NCI-H1436 treated with DMSO at 0.1 percent for 48 hours (cell line): ENCODE measurements around the gene SLC9A9.
"Not testable (repeated sequence)": the region's sequence is repeated elsewhere in the genome, so short reads cannot be mapped to it uniquely, and the experiment has no call there.

Experiments
- DNase-seq: peaks from one replicate; lab custom pipeline; 2025; lab: John Stamatoyannopoulos, UW

Gene SLC9A9

DNA sequence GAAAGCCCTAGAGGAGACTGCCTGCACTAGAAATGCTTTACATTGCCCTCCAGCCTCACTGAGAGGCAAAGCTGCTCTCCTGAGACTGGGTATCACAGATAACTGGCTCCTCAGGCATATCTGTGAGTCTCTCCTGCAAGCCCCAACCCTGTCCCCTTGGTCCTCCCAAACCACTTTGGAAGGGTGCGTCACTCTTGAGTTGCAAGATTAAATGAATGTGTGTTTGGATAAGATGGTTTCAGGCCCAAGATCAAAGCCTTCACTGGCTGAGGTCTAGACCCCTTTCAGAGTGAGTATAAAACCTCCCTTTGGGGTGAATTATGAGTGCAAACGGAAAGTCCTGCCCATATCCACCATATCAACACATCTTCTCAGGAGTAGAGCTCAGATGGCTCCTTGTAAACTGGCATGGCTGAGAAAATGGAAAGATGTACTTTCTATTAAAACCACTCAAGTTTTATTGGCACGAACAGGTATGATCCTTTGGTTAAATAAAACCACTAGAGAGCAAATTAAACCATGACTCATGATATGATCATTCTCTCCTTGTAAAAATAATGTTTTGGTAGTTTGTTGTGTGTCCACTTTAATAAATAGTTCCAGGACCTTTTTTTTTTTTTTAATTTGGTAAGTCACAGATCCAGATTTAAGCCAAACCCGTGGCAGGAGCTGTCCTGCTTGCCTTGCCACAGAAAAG, 564.7 kb downstream of the SLC9A9 start:
- DNase-seq: no peak

- DNase-seq: no peak
Measured at GRCh38 chr3:143280984-143281383, 567.3 kb downstream of the SLC9A9 start.

- not testable (repeated sequence) for DNase-seq
Measured at GRCh38 chr3:143279567-143279966, 568.7 kb downstream of the SLC9A9 start.

GRCh38 chr3:143278721-143279120, 569.5 kb downstream of the SLC9A9 start:
- DNase-seq: no peak

GRCh38 chr3:143277531-143277930, 570.7 kb downstream of the SLC9A9 start:
- no peak for DNase-seq

GRCh38 chr3:143276592-143276991, 571.7 kb downstream of the SLC9A9 start:
- no peak for DNase-seq

DNA sequence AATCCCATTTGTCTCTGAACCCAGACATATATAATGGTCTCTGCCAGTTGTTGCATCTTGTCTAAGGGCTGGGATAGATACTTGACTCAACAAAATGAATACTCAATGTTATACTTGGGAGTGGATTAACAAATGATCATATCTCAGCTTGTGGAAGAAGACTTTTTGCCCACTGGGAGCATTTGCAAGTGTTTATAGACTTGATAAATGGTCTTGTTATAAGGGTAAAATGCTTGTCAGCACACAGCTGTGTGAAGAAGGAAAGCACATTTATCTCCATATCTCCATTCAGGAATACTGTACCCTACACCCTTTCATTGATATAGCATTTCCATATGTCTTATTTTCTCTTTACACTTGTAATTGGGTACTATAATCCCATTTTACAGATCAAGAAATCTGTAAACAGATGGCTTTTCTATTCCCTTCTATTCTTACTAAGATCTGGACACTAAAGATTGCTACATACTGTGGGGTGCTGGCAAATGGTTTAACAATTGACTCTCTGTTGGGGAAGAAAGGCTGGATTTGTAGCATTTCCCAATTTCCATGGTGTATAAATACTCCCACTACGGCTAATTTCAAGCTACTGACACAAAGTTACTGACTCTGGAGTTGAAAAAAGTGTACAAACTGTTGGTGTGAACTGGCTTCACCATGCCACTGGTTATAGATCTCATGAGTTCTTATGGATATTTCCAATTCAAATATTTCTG, 574.1 kb downstream of the SLC9A9 start:
- DNase-seq: no peak

DNA sequence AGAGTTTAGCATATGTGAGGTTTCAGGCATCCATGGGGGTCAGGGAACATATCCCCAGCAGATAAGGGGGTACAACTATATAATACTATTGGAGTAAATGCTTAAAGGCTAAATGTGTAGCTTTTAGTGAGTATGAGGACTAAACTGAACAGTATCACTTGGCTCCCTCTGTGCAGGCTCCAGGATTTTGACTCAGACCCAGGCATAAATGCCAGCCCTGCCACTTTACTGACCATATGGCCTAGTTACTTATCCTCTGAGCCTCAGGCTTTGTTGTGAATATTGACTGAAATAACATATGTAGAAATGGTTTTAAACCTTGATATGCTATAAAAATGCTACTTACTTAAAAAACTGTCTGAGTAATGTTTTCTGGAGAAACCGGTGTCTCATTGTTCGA, 577.1 kb downstream of the SLC9A9 start:
- DNase-seq: no peak

DNA sequence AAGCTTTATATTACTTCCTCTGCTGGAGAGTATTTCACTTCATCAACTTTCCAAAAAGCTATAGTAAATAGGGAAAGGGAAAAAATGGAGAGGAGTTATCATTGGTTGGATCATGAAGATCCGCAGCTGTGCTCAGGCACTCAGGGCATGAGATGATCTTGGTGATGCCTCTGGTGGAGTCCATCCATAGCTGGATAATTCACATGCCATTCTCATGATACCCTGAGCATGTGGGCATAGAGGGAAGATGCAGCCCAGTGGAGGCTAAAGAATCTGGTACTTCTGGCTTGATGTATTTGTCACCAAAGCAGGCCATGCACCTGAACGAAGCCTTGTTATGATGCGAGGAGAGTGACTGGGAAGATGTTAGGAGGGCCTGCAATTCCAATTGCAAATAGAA, 578.5 kb downstream of the SLC9A9 start:
- DNase-seq: no peak

GRCh38 chr3:143267989-143268388, 580.3 kb downstream of the SLC9A9 start:
- no peak for DNase-seq

GRCh38 chr3:143266927-143267326, 581.3 kb downstream of the SLC9A9 start:
- no peak for DNase-seq

DNA sequence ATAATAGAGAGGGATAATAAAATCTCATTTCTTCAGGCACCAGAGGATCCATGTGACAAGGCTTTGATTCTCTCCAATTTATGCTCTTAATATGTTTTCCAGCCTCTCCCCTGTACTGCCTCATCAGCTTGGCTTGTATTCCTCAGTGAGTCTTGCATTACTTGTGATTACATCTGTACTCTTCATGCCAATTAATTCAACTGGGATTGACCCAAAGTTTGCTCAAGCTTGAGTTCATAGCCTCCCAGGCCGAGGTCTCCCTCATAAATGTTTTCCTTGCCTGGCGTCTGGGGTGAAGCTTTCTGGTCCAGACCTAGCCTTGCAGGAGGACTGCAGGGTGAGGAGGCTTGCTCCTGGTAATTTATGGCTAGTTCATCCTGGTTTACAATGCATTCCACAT, 581.8 kb downstream of the SLC9A9 start:
- no peak for DNase-seq

- no peak for DNase-seq
Measured at GRCh38 chr3:143265501-143266070, 582.7 kb downstream of the SLC9A9 start.

DNA sequence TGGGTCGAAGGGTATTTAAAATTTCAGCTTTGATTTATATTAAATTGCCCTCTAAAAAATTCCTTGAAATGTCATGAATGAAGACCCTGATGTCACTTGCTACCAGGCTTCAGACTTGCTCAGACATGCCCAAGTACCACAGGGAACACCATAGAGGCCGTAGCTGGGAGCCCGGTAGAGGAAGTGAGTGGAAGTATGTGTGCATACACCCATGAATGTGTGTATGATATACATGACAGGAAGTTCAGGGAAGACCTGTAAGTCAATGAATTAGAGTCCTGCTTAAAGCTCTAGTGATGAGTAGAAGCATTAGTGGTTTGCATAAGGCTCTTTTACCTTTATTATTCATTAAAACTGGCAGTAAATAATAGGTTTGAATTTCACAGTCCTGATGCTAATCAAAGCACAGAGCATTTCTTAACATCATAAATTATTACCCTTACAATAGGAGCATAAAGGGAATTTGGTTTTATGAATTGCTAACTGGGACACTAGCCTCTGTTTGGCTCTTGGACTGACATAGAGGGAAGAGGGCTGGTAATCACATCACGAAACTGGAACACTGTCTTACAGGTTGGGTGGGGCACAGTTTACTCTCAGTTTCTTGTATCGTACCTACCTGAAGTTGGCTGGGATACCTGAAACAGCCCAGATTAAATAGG, 584.3 kb downstream of the SLC9A9 start:
- DNase-seq: no peak

- DNase-seq: no peak
Measured at GRCh38 chr3:143261848-143262247, 586.4 kb downstream of the SLC9A9 start.

DNA sequence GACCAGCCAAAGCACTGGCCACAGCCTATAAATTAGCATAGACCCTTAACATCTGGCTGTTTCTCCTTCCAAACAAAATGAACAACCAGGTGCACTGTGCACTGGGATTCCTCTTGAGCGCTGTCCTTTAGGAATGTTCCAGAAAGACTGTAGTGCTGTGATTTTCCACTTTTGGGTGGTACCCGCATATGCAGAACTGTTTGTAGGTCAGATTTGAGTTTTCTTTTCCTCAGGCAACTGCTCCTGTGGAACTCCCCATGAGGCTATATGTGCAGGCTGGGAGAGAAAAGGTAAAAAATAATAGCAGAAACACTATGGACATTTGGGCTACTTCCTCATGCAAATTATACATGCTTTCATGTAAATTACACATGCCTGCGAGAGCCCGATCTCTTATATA, 589.6 kb downstream of the SLC9A9 start:
- no peak for DNase-seq

DNA sequence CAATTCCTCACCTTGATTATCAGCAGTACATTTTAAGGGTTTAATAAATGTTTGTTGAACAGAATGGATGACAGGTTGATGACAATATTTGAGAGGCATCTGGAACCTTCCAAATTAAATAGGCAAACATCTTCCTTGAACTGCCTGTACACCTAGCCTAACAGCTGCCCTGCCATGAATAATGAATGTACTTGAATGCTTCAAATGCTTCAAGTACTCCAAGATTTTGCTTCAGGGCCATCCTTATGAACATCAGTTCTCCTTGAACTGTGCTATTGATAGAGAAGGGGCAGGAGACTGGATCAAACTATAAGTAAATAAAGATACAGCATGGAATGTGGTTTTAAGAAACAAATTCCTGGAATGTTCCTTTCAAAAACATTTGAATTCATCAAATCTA, 591.9 kb downstream of the SLC9A9 start:
- DNase-seq: no peak

- DNase-seq: no peak
Measured at GRCh38 chr3:143255739-143256138, 592.5 kb downstream of the SLC9A9 start.

DNA sequence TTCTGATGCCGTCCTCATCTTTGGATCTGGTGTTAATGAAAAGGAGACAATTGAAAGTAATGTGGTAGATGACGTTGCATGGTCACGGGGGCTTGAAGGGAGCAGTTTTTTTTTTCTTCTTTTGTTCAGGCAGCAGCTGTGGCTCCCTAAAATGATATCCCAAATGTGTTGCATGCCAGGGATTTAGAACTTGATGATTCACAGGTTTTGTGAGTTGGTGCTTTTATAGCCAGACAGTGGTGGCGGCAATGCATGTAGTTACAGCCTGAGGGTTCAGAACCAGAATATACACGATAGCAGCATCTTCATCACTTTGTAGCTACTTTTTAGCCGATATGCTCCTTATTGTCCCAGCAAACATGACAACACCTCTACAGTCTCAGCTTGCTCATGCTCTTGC, 595.3 kb downstream of the SLC9A9 start:
- DNase-seq: no peak

- DNase-seq: no peak
Measured at GRCh38 chr3:143249014-143249413, 599.3 kb downstream of the SLC9A9 start.

DNA sequence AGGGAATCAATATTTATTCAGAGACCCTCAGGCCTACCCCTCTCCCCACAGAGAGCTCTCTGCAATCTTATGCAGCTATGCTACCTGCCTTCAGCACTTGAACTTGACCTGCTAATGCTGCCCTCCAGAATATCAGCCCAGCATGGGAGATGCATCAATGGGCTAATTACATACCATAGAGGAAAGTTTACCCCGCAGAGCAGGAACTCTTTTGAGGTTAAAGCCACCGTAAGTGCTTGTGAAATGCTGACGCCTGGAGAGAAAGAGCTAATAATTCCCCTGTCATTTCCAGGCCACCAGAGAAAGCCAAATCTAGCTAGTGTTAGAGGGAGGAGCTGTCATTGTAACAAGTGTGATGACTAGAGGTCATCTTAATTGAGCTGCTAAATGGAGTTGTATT, 601.2 kb downstream of the SLC9A9 start:
- DNase-seq: no peak

DNA sequence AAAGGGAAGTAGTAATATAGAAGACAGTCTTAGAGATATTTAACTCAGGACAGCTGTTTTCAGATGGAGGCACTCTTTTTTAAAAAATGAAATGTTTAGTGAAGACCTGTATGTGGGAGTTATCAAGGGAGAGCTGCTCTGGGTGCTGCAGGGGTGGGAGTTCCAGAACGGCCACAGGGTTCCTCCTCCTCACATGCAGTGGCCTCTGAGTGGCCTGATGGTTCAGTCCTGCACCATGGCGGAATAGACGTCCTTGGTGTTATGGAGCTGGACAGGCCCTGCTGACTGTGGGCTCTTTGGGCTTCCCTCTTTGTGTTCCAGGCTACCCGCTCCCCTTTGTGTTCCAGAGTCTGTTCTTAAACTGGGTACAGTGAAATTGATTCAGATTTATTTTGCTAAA, 602.6 kb downstream of the SLC9A9 start:
- DNase-seq: no peak

DNA sequence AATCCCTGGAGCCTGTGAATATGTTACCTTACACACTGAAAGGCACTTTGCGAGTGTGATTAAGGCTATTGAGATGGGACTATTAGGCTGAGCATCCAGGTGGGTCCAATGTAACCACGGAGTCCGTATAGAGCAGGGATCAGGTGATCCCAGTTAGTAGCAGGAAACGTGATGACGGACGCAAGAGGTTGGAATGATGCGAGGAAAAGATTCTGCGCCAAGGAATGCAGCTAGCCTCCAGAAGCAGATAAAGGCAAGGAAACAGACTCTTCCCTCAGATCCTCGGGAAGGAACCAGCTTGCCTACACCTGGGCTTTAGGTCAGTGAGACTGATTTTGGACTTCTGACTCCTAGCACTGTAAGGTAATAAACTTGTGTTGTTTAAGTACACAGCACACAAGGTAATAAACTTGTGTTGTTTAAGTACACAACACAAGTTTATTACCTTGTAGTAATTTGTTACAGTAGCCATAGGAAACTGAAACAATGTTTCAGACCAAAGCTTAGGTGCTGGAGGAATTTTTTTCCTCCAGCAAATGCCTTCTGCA, 603.7 kb downstream of the SLC9A9 start:
- DNase-seq: no peak
